Coronary artery (tissue), 2 donors: ENCODE results near the gene LCLAT1.

Source experiments
- DNase-seq: peaks from one replicate; pipeline ENCODE4 v3.0.0-alpha.2; 2017; ENCODE audit warnings: low spot score
- H3K27ac ChIP-seq, 2 donors: fragments of 200-600 bp; sonication (generic); one replicate each; pipeline ENCODE4 v1.5.1; 2016 to 2019
- H3K4me3 ChIP-seq: fragments of 200-600 bp; sonication (generic); 2 replicates; pipeline ENCODE4 v1.5.1; 2016; ENCODE audit warnings: mild to moderate bottlenecking, moderate library complexity
- TF ChIP-seq, protein P1 (sequence below): fragments of 200-600 bp; sonication (generic); IDR thresholded peaks from one replicate; pipeline ENCODE4 v1.5.1; 2019; ENCODE audit warnings: antibody characterized with exemption

The LCLAT1 gene

DNA sequence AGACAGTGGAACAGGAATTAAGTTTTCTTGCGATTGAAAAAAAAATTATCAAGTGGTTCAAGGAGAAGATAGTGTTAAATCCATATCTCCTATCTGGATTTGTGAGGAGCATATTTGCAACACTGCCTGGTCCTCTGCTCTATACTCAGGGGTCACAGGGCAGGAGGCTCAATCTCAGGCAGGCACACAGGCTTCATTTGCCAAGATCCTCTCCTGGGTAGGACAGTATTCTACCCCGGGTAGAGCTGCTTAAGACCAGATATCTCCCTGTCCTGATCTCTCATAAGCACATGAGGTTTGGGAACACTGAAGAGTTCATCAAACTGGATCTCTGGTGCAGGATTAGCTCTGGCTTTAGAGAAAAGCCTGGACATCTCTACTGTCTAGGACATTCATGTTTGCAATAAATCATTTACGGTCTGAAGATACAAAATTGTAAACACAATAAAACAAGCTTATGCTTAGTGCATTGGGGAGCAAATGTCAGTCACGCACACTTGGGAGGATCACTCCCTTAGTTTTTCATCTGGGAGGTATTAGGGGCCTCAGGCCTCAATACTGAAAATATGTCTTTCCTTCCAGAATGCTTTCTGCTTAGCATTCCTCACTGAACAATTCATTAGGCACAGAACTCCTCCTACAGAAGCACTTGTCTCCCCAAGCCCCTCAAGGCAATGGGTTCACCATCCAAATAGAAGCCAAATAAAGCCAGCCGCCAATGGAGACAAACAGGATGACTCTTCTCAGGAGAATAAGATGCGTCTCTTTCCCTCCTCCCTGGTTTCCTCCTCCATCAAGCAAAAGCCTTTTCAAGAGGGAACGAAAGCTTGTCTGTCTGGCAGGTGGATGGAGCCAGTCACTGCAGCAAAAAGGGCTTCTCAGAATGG is 34.1 kb upstream of the LCLAT1 start:
- no peak for DNase-seq
- Histone ChIP-seq H3K27ac (peak overlapping the region; percentile 73 to 90), H3K4me3 (no peak overlapping the region)
- TF ChIP-seq, protein P1, sequence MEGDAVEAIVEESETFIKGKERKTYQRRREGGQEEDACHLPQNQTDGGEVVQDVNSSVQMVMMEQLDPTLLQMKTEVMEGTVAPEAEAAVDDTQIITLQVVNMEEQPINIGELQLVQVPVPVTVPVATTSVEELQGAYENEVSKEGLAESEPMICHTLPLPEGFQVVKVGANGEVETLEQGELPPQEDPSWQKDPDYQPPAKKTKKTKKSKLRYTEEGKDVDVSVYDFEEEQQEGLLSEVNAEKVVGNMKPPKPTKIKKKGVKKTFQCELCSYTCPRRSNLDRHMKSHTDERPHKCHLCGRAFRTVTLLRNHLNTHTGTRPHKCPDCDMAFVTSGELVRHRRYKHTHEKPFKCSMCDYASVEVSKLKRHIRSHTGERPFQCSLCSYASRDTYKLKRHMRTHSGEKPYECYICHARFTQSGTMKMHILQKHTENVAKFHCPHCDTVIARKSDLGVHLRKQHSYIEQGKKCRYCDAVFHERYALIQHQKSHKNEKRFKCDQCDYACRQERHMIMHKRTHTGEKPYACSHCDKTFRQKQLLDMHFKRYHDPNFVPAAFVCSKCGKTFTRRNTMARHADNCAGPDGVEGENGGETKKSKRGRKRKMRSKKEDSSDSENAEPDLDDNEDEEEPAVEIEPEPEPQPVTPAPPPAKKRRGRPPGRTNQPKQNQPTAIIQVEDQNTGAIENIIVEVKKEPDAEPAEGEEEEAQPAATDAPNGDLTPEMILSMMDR = no peak

DNA sequence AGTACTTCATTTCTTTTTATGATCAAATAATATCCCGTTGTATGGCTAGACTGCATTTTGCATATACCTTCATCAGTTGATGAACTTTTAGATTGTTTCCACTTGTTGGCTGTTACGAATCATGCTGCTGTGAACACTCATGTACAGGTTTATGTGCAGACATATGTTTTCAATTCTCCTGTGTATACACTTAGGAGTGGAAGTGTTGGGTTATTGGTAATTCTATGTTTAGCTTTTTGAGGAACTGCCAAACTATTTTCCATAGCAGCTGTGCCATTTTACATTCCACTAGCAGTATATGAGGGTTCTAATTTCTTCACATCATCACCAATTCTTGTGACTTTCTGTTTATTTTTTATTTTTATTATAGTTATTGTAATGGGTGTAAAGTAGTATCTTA is 32.1 kb upstream of the LCLAT1 start:
- peak overlapping the region in 1 of 2 donors; percentile 26 for H3K27ac ChIP-seq
- TF ChIP-seq, protein P1 = no peak
- no peak for DNase-seq
- H3K4me3 ChIP-seq = no peak overlapping the region

GRCh38 chr2:30417253-30417652 is 29.8 kb upstream of the LCLAT1 start:
- no peak for DNase-seq
- Histone ChIP-seq H3K4me3 (no peak overlapping the region), H3K27ac (peak overlapping the region; percentile 49 to 67)
- TF ChIP-seq, protein P1 = no peak

DNA sequence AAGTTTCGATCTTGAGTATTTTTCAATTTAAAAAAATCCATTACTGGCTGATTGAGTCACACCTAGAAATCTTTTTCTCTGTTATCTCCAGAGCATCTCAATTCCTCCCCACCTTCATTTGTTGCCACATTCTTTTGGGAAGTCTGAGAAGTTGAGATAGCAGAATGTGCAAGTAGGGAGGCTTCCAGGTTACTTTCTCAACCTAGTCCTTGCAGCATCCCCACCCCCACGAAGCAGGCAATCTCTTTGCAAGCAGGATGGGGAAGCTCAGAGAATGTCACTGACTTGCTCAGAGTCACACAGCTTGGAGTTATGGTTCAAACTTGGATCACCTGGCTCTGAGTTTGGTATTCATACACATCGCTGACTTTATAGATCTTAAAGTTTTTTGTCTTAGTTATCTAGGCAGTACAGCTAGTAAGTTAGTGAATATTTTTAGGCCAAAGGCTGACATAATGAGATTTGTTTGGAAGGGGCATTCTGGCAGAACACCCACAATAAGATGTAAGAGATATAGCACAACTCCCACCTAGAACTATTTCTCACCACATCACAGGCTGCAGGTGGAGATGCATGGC is 25.9 kb upstream of the LCLAT1 start:
- TF ChIP-seq, protein P1 = no peak
- Histone ChIP-seq H3K27ac (peak overlapping the region; percentile 65 to 92), H3K4me3 (peak overlapping the region; percentile 24)
- DNase-seq = no peak

GRCh38 chr2:30421604-30422443 is 25.2 kb upstream of the LCLAT1 start:
- peak overlapping the region; percentile 24 for H3K4me3 ChIP-seq
- no peak for DNase-seq
- TF ChIP-seq, protein P1 = no peak
- H3K27ac ChIP-seq = peak overlapping the region; percentile 65 to 92

- TF ChIP-seq, protein P1 = no peak
- DNase-seq = no peak
Measured at GRCh38 chr2:30422444-30423040, 24.5 kb upstream of the LCLAT1 start.

More at GRCh38 chr2:30422444-30423040, 24.5 kb upstream of the LCLAT1 start:
- H3K4me3 ChIP-seq = peak overlapping the region; percentile 13
- H3K27ac ChIP-seq = peak overlapping the region; percentile 65 to 92
